ENCODE data around the gene THOC5.

Gene THOC5

DNA sequence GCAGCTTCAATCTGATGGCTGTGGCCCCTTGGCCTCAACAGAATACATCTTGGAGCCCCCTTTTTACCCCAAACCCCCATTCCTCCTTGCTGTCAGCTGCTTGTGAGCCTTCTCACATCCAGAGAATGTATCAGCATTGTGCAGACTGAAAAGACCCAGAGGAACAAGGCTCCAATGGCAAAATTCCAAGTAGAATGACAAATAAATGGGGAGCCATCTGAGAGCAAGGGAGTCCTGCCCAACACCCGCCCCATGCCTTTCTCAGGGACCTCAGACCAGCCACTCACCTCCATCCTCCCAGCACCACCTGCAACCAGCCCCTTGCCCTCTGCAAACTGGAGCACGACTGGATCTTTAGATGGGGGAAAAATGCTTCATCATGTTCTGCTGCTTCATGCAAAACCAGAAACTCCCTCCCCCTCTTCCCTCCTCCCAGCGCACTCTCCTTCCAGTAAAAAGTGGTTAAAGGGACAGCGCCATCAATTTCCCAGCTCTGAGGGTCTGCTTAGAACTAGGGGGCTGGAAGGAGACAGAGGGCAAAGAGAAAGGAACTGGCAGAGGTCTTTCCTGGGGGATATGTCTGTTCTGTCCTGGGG lies 75.7 kb downstream of the THOC5 start:
- Mint-ChIP-seq H3K27ac (ENCODE audit: low read depth) (no peak overlapping the region), H3K36me3 (ENCODE audit: insufficient read depth) (peaks cover 6% of the 10 kb centered on the region), H3K9me3 (no peaks in the 10 kb centered on the region), H3K27me3 (peaks cover 64% of the 10 kb centered on the region), H3K4me1 (peaks cover 14% of the 10 kb centered on the region), H3K4me3 (no peak overlapping the region)
- no peak for ATAC-seq (replicated peaks; ENCODE audit: extremely low read depth, poor library complexity, severe bottlenecking)
- no peak for DNase-seq (ENCODE audit: low spot score in 2 of 2)

DNA sequence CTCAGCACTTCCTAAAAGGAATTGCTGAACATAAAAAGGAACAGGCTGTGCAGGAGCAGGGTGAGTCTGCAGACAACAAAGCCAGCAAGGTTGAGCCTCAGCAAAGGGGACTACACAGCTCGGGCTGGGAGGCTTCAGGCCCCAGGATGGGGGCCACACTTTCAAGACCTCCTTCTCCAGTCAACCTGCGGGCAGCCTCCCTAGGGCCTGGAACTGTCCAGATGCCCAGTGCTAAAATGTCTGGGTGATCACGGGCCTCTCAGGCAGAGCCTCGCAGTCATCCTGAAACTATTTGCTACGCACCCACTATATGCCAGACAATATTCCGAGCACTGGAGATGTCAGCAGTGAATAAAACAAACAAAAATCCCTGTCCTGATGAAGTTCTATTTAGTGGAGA lies 77.4 kb downstream of the THOC5 start:
- Mint-ChIP-seq H3K4me1 (peaks cover 14% of the 10 kb centered on the region), H3K27me3 (peaks cover 54% of the 10 kb centered on the region), H3K4me3 (no peak overlapping the region), H3K36me3 (ENCODE audit: insufficient read depth) (peaks cover 5% of the 10 kb centered on the region), H3K27ac (ENCODE audit: low read depth) (no peak overlapping the region), H3K9me3 (no peaks in the 10 kb centered on the region)
- no peak for ATAC-seq (replicated peaks; ENCODE audit: extremely low read depth, poor library complexity, severe bottlenecking)
- DNase-seq (ENCODE audit: low spot score in 2 of 2) = no peak

DNA sequence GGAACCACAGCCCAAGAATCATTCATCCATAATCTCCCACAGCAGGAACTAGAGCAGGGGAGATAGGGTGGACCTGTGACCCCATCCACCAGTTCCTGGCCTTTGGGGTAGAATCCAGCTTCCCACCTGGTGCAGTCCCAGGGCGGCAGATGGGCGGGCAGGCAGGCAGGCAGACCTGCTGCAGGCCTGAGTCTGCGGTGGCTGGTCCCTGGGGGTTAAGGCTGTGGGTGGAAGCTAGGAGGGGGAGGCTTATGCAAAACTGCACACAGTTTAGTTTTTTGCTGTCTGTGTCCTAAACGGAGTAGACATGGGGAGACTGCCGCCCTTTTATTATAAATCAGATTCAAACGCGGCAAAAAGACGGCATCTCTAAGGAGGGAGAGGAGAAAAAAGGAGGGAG lies 78.0 kb downstream of the THOC5 start:
- Mint-ChIP-seq H3K27ac (ENCODE audit: low read depth) (no peak overlapping the region), H3K36me3 (ENCODE audit: insufficient read depth) (peaks cover 3% of the 10 kb centered on the region), H3K9me3 (no peaks in the 10 kb centered on the region), H3K27me3 (peaks cover 53% of the 10 kb centered on the region), H3K4me1 (peaks cover 14% of the 10 kb centered on the region), H3K4me3 (no peak overlapping the region)
- no peak for DNase-seq (ENCODE audit: low spot score in 2 of 2)
- no peak for ATAC-seq (replicated peaks; ENCODE audit: extremely low read depth, poor library complexity, severe bottlenecking)

DNA sequence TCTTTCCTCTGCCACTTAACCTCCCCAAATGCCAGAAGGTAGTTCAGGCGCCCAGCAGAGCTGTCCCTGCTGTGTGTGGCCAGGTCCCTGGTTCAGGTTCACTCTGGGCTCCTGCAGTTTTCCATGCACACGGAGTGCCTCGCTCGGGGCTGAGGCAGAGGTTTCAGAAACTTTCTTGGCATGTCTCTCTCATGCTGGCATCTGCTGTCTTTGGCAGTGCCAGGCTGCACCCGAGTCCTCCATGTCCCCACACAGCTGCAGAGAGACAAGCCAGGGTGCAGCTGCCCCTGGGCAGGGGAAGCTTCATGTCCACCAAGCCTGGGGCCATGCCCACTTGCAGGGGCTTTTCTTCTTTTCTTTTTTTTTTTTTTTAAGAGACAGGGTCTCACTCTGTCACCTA lies 80.6 kb downstream of the THOC5 start:
- ATAC-seq (replicated peaks; ENCODE audit: extremely low read depth, poor library complexity, severe bottlenecking) = no peak
- peaks cover 32% of the 10 kb centered on the region for H3K27me3 Mint-ChIP-seq

DNA sequence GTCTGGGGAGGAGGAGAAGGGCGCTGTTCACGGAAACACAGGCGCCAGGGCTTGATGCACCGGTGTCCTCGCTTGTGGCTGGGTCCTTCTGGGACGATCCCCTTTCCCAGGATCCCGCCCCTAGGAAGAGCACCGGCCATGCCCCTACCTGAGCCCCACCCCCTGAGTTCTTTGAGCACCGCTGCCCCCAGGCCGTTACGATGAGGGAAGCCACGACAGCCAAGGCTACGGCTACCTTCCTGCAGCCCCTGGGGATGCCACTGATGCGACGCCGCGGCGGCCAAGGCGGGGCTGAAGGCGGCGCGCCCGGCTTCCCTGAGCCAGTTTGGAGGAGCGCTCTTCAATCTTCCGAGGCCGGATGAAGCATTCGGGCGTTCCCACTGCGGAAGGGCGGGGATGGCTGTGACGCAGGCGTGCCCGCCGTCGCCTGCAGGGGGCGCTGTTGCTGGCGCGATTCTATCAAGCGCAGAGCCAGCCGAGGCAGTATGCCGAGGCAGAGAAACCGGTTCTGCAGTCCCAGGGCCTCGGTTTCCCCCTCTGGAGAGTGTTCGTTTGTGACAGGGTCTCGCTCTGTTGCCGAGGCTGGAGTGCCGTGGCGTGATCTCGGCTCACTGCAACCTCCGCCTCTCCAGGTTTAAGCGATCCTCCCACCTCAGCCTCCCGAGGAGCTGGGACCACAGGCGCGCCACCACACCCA lies 83.2 kb downstream of the THOC5 start:
- DNase-seq (ENCODE audit: low spot score in 2 of 2) (peak; percentile 38 to 39), ATAC-seq (replicated peaks; ENCODE audit: extremely low read depth, poor library complexity, severe bottlenecking) (peak; percentile 86)
- Mint-ChIP-seq H3K27ac (ENCODE audit: low read depth) (peak overlapping the region; percentile 55), H3K9me3 (no peaks in the 10 kb centered on the region), H3K4me3 (peak overlapping the region; percentile 46), H3K27me3 (peaks cover 20% of the 10 kb centered on the region), H3K4me1 (no peaks in the 10 kb centered on the region), H3K36me3 (ENCODE audit: insufficient read depth) (no peaks in the 10 kb centered on the region)

More for the DNA sequence above, 80.6 kb downstream of the THOC5 start:
- Mint-ChIP-seq H3K4me3 (no peak overlapping the region), H3K9me3 (no peaks in the 10 kb centered on the region), H3K27ac (ENCODE audit: low read depth) (no peak overlapping the region), H3K36me3 (ENCODE audit: insufficient read depth) (no peaks in the 10 kb centered on the region), H3K4me1 (no peaks in the 10 kb centered on the region)
- no peak for DNase-seq (ENCODE audit: low spot score in 2 of 2)

DNA sequence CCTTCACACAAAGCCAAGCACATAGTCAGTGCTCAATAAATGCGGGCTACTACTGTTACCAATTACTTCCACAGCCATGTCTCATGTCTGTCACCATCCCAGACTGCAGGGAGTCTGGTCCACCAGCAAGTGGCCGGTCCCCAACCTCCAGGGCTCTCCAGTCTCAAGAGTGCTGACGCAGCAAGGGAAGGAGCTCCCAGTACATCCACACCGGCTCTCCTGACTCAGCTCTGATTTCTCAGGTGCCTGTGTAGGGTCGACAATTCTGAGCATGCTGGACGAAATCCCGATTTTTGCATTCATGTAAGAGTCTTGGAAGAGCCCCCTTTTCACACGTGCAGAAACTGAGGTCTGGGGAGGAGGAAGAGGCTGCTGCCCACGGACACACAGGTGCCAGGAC lies 83.8 kb downstream of the THOC5 start:
- H3K27ac Mint-ChIP-seq (ENCODE audit: low read depth) = peak overlapping the region; percentile 55
- no peaks in the 10 kb centered on the region for H3K9me3 Mint-ChIP-seq
- peaks cover 20% of the 10 kb centered on the region for H3K27me3 Mint-ChIP-seq
- no peaks in the 10 kb centered on the region for H3K36me3 Mint-ChIP-seq (ENCODE audit: insufficient read depth)
- DNase-seq (ENCODE audit: low spot score in 2 of 2) (no peak), ATAC-seq (replicated peaks; ENCODE audit: extremely low read depth, poor library complexity, severe bottlenecking) (no peak)
- no peaks in the 10 kb centered on the region for H3K4me1 Mint-ChIP-seq
- peak overlapping the region; percentile 46 for H3K4me3 Mint-ChIP-seq

DNA sequence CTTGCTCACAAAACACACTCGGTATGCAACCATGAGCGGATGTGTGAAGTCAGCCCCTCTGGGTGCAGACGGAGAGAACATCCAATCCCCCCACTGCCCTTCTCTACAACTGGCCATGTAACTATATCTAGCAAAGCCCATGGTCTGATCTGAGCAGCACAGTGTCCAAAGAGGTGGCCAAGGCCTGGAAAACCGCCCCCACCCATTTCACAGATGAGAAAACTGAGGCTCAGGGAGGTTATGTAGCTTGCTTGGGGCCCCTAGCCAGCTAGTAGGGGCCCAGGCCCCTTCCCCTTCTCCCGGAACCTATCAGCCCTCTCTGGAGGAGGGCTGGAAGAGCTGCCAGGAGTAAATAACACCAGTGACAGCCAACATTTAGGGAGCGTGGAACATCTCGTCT lies 89.0 kb downstream of the THOC5 start:
- no peak for DNase-seq (ENCODE audit: low spot score in 2 of 2)
- no peak for ATAC-seq (replicated peaks; ENCODE audit: extremely low read depth, poor library complexity, severe bottlenecking)
- Mint-ChIP-seq H3K27ac (ENCODE audit: low read depth) (no peak overlapping the region), H3K36me3 (ENCODE audit: insufficient read depth) (no peaks in the 10 kb centered on the region), H3K4me1 (no peaks in the 10 kb centered on the region), H3K4me3 (no peak overlapping the region), H3K9me3 (no peaks in the 10 kb centered on the region), H3K27me3 (no peaks in the 10 kb centered on the region)

DNA sequence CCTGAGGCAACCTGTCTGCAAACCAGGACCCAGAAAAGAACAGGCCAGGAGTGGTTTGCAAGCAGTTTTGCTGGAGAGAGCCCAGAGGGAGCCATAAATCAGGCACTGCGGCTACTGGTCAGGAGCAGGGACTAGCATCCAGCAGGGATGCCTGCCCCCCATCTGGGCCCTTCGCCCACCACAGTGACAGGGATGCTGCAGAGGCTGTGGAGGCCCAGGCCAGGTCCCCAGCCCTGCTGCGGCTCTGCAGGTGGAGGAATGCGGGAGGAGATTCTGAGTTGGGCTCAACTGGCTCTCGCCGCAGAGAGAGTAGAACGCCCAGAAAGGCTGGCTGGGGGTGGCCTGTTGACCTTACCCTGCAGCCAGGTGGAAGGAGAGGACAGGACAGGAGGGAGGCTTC lies 89.9 kb downstream of the THOC5 start:
- ATAC-seq (replicated peaks; ENCODE audit: extremely low read depth, poor library complexity, severe bottlenecking) = no peak
- Mint-ChIP-seq H3K9me3 (no peaks in the 10 kb centered on the region), H3K27ac (ENCODE audit: low read depth) (no peak overlapping the region), H3K36me3 (ENCODE audit: insufficient read depth) (no peaks in the 10 kb centered on the region), H3K4me3 (no peak overlapping the region), H3K4me1 (no peaks in the 10 kb centered on the region), H3K27me3 (no peaks in the 10 kb centered on the region)
- no peak for DNase-seq (ENCODE audit: low spot score in 2 of 2)

DNA sequence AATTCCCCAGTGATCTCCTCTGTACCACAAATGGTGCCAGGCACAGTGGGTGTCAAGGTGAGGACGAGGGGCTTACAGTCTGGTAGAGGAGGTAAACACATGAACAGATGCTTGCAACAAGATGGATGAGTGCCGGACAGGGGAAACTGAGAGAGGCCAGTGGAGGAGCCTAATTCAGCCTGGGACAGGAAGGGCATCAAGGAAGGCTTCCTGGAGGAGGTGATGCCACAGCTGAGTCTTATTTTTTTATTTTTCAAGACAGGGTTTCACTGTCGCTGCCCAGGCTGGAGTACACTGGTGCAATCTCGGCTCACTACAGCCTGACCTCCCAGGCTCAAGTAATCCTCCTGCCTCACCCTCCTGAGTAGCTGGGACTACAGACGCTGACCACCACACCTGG lies 92.3 kb downstream of the THOC5 start:
- peaks cover 2% of the 10 kb centered on the region for H3K36me3 Mint-ChIP-seq (ENCODE audit: insufficient read depth)
- H3K27ac Mint-ChIP-seq (ENCODE audit: low read depth) = no peak overlapping the region
- H3K9me3 Mint-ChIP-seq = no peaks in the 10 kb centered on the region
- H3K4me1 Mint-ChIP-seq = no peaks in the 10 kb centered on the region
- H3K4me3 Mint-ChIP-seq = no peak overlapping the region
- no peaks in the 10 kb centered on the region for H3K27me3 Mint-ChIP-seq
- DNase-seq (ENCODE audit: low spot score in 2 of 2) (no peak), ATAC-seq (replicated peaks; ENCODE audit: extremely low read depth, poor library complexity, severe bottlenecking) (no peak)

DNA sequence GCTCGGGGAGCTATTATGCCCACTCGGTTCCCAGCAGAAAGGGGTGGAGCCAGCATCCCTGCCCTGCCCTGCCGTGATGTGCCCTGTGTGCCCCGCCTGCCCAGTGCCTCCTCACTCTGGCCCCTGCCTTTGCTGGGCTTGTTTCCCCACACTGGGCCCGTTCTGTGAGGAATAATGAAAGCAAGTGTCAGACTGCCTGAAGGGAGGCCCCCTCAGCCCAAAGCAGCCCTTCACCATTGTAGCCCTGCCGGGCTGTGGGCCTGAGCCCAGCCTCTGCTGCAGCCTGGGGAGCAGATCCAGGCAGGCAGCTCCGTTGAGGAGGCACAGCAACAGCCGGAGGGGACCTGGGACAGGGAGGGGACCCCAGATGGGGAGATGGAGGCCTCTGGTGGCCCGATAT lies 93.8 kb downstream of the THOC5 start:
- H3K27ac Mint-ChIP-seq (ENCODE audit: low read depth) = no peak overlapping the region
- H3K4me3 Mint-ChIP-seq = no peak overlapping the region
- ATAC-seq (replicated peaks; ENCODE audit: extremely low read depth, poor library complexity, severe bottlenecking) = no peak

DNA sequence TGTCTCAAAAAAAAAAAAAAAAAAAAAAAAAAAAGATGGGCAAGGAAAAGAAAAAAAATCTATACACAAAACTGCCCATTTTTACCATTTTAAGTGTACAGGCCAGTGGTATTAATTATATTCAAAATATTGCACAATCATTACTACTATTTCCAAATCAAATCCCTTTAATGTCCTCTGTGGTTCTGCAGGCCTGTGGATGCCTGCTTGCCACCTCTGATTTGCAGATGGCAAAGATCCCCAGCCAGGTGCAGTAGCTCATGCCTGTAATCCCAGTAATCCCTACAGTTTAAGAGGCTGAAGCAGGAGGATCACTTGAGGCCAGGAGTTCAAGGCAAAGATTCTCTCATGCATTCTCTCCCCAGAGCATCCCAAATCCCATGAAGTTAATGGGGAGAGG lies 95.0 kb downstream of the THOC5 start:
- H3K9me3 Mint-ChIP-seq = no peaks in the 10 kb centered on the region
- no peaks in the 10 kb centered on the region for H3K27me3 Mint-ChIP-seq
- no peaks in the 10 kb centered on the region for H3K4me1 Mint-ChIP-seq
- H3K4me3 Mint-ChIP-seq = no peak overlapping the region
- no peak overlapping the region for H3K27ac Mint-ChIP-seq (ENCODE audit: low read depth)
- peaks cover 2% of the 10 kb centered on the region for H3K36me3 Mint-ChIP-seq (ENCODE audit: insufficient read depth)
- ATAC-seq (replicated peaks; ENCODE audit: extremely low read depth, poor library complexity, severe bottlenecking) (no peak), DNase-seq (ENCODE audit: low spot score in 2 of 2) (no peak)

More for the DNA sequence above, 93.8 kb downstream of the THOC5 start:
- H3K27me3 Mint-ChIP-seq = no peaks in the 10 kb centered on the region
- H3K36me3 Mint-ChIP-seq (ENCODE audit: insufficient read depth) = peaks cover 2% of the 10 kb centered on the region
- H3K9me3 Mint-ChIP-seq = no peaks in the 10 kb centered on the region
- H3K4me1 Mint-ChIP-seq = no peaks in the 10 kb centered on the region
- no peak for DNase-seq (ENCODE audit: low spot score in 2 of 2)

DNA sequence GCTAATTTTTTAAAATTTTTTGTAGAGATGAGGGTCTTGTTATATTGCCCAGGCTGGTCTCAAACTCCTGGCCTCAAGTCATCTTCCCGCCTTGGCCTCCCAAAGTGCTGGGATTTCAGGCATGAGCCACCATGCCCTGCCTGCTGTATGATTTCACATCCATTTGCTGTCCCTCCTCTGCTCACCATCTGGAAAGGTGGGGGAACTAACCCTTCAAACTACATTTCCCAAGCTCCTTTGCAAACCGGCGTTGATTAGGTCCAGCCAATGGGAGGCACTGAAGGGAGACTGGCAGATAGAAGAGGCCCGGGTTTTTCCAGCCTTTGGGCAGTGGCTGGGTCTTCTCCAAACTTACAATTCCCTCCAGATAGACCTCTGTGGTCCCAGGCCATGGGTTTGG lies 95.8 kb downstream of the THOC5 start:
- Mint-ChIP-seq H3K27me3 (no peaks in the 10 kb centered on the region), H3K4me3 (no peak overlapping the region), H3K9me3 (no peaks in the 10 kb centered on the region), H3K27ac (ENCODE audit: low read depth) (no peak overlapping the region), H3K4me1 (no peaks in the 10 kb centered on the region), H3K36me3 (ENCODE audit: insufficient read depth) (peaks cover 2% of the 10 kb centered on the region)
- ATAC-seq (replicated peaks; ENCODE audit: extremely low read depth, poor library complexity, severe bottlenecking) (no peak), DNase-seq (ENCODE audit: low spot score in 2 of 2) (no peak)

DNA sequence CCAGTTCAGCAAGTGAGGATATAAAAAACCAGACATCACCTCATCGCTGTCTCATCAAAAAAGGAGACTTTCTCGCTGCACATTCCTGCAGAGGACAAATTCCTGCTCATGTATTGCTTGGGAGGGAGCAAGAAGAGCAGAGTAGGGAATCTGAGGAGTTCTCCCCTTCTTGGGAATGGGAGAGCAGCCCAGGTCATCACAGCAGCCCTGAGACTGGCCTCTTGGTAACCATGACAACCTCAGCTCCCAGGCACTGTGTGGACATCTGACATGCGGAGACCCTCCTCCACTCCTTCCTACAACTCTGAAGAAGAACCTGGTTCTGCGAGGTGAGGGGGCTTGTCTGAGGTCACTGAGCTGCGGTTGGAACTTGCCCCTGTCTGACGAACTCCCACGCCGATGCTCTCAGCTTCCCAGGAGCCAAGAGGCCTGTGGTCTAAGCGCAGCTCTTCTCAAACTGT lies 97.3 kb downstream of the THOC5 start:
- Mint-ChIP-seq H3K4me3 (no peak overlapping the region), H3K36me3 (ENCODE audit: insufficient read depth) (peaks cover 2% of the 10 kb centered on the region), H3K27ac (ENCODE audit: low read depth) (no peak overlapping the region), H3K4me1 (no peaks in the 10 kb centered on the region), H3K9me3 (no peaks in the 10 kb centered on the region), H3K27me3 (no peaks in the 10 kb centered on the region)
- no peak for DNase-seq (ENCODE audit: low spot score in 2 of 2)
- no peak for ATAC-seq (replicated peaks; ENCODE audit: extremely low read depth, poor library complexity, severe bottlenecking)
